ENCODE results near the gene SMAGP.

- TF ChIP-seq GABPA (IDR thresholded peaks at IDR 0.05; ENCODE audit: low read depth) (no peak), POLR2AphosphoS5 (IDR thresholded peaks at IDR 0.05; ENCODE audit: low read depth) (no peak), REST (IDR thresholded peaks at IDR 0.05; ENCODE audit: insufficient replicate concordance, low read depth) (no peak)
- TF ChIP-seq, protein P1, sequence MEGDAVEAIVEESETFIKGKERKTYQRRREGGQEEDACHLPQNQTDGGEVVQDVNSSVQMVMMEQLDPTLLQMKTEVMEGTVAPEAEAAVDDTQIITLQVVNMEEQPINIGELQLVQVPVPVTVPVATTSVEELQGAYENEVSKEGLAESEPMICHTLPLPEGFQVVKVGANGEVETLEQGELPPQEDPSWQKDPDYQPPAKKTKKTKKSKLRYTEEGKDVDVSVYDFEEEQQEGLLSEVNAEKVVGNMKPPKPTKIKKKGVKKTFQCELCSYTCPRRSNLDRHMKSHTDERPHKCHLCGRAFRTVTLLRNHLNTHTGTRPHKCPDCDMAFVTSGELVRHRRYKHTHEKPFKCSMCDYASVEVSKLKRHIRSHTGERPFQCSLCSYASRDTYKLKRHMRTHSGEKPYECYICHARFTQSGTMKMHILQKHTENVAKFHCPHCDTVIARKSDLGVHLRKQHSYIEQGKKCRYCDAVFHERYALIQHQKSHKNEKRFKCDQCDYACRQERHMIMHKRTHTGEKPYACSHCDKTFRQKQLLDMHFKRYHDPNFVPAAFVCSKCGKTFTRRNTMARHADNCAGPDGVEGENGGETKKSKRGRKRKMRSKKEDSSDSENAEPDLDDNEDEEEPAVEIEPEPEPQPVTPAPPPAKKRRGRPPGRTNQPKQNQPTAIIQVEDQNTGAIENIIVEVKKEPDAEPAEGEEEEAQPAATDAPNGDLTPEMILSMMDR (IDR thresholded peaks at IDR 0.05; ENCODE audit: insufficient read depth, low read length), result no peak
These were observed 70.8 kb downstream of the SMAGP start for GRCh38 chr12:51199366-51199945.

Data from HL-60 (cell line).